Fibroblast of lung (primary cell): ENCODE data around the gene TACC2. TPM values are rescaled to one million over a fixed set of nuclear protein-coding genes. Genes with fewer than 3 reads are reported as not detected.

Experiments
- DNase-seq, 2 donors: peaks; one replicate each; pipeline versions ENCODE4 v3.0.0 to v3.0.0-alpha.2; 2010; ENCODE audit warnings: low read depth in 2 of 2
- H2AFZ ChIP-seq: 2 replicates; pipeline ENCODE4 v1.5.1; 2012; ENCODE audit warnings: low read length, control low read depth, inconsistent platforms
- H3K27ac ChIP-seq: 2 replicates; pipeline ENCODE4 v1.5.1; 2011; ENCODE audit warnings: low read length, control low read depth; ENCODE audit not compliant: insufficient read depth
- H3K27me3 ChIP-seq: 2 replicates; pipeline ENCODE4 v1.5.1; 2011; ENCODE audit warnings: mild to moderate bottlenecking, low read length; ENCODE audit not compliant: control insufficient read depth, insufficient read depth
- H3K36me3 ChIP-seq: 2 replicates; pipeline ENCODE4 v1.5.1; 2011; ENCODE audit warnings: low read length; ENCODE audit not compliant: control insufficient read depth, insufficient read depth
- H3K4me1 ChIP-seq: 2 replicates; pipeline ENCODE4 v1.5.1; 2011; ENCODE audit warnings: low read length; ENCODE audit not compliant: control insufficient read depth, insufficient read depth; ENCODE audit errors: extremely low read depth
- H3K4me2 ChIP-seq: 2 replicates; pipeline ENCODE4 v1.5.1; 2011; ENCODE audit warnings: low read length, control low read depth; ENCODE audit not compliant: insufficient read depth; ENCODE audit errors: extremely low read depth
- H3K4me3 ChIP-seq, 4 experiments: fragments of 200-600 bp in 1 of 4; sonication (generic) in 1 of 4; replicated peaks in 1 of 4; 2 replicates each; pipeline ENCODE4 v1.5.1; 2011 to 2016; ENCODE audit warnings: low read length in 4 of 4, low read depth in 3 of 4, mild to moderate bottlenecking in 3 of 4, control low read depth in 2 of 4, inconsistent platforms in 1 of 4, mixed read lengths in 1 of 4; ENCODE audit not compliant: insufficient read depth in 1 of 4; ENCODE audit errors: control extremely low read depth in 1 of 4
- H3K79me2 ChIP-seq: 2 replicates; pipeline ENCODE4 v1.5.1; 2012; ENCODE audit warnings: mild to moderate bottlenecking, low read length, inconsistent platforms; ENCODE audit not compliant: control insufficient read depth, insufficient read depth
- H3K9ac ChIP-seq: 2 replicates; pipeline ENCODE4 v1.5.1; 2011; ENCODE audit warnings: mild to moderate bottlenecking, low read length, control low read depth; ENCODE audit not compliant: insufficient read depth
- H3K9me3 ChIP-seq: 2 replicates; pipeline ENCODE4 v1.5.1; 2012; ENCODE audit warnings: low read depth, low read length; ENCODE audit not compliant: control insufficient read depth, insufficient read depth
- H4K20me1 ChIP-seq: 2 replicates; pipeline ENCODE4 v1.5.1; 2011; ENCODE audit warnings: low read length; ENCODE audit not compliant: control insufficient read depth, insufficient read depth; ENCODE audit errors: extremely low read depth
- EZH2 ChIP-seq: IDR thresholded peaks from 2 replicates; pipeline ENCODE4 v1.5.1; 2012; ENCODE audit warnings: low read length, control low read depth, mild to moderate bottlenecking; ENCODE audit errors: missing control alignments
- polyA plus RNA-seq, 2 donors: library from polyadenylated mRNA; depleted of rRNA in 1 of 2; stranded (reverse) in 1 of 2; unstranded in 1 of 2; fragments of >200 nt; gene quantifications; 2 replicates each; pipeline ENCODE4 v1.2.1, GENCODE V29; 2011 to 2012; ENCODE audit warnings: missing spikeins in 1 of 2
- total RNA-seq: library from RNA; depleted of rRNA; stranded (reverse); fragments of >200 nt; gene quantifications from 2 replicates; pipeline ENCODE4 v1.2.1, GENCODE V29; 2014
- TF ChIP-seq, protein P1 (sequence below), 2 donors: IDR thresholded peaks in 1 of 2; conservative IDR thresholded peaks in 1 of 2; 1 replicate in 1 of 2; 2 replicates in 1 of 2; pipeline ENCODE4 v1.5.1; 2011 to 2012; ENCODE audit warnings: low read length in 2 of 2, control low read depth in 1 of 2, inconsistent platforms in 1 of 2, low read depth in 1 of 2, mild to moderate bottlenecking in 1 of 2

The TACC2 gene
- total and polyA plus RNA-seq, 2 donors (not counting 1 experiment from before 2014, with no cell fraction given), result 7.6 to 13.0 TPM

DNA sequence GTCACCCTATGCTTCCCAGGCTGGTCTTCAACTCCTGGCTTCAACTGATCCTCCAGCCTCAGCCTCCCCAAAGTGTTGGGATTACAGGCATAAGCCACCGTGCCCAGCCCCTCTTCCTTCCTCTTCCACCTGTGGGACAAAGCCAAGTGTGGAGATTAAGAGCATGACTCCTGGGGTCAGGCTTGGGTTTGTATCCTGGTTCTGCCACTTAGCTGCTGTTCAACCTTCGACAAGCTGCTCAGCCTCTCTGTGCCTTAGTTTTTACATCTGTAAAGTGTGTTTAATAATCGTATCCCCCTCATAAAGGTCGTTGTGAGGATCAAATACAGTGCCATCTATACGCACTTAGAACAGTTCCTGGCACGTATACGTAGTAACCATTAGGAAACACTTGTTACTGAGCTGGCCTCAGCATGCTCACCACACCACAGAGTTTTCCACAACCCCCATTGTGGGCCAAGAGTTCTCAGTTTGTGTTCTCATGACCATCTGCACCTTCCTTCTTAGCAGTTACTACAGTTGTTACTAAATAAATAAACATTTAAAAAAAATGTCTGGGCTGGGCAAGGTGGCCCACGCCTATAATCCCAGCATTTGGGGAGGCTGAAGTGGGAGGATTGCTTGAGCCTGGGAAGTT lies 141.6 kb downstream of the TACC2 start:
- no peak overlapping the region for H3K4me2 ChIP-seq
- H3K9ac ChIP-seq, result no peak overlapping the region
- H3K9me3 ChIP-seq, result no peaks in the 10 kb centered on the region

DNA sequence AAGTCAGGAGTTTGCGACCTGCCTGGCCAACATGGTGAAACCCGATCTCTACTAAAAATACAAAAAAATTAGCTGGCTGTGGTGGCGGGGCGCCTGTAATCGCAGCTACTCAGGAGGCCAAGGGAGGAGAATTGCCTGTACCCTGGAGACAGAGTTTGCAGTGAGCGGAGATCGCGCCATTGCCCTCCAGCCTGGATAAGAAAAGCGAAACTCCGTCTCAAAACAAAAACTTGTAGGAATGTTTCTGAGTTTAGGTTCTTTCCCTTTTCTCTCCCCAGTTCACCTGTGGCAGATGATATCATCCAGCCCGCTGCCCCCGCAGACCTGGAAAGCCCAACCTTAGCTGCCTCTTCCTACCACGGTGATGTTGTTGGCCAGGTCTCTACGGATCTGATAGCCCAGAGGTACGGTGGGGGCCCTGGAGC lies 143.4 kb downstream of the TACC2 start:
- H3K4me1 ChIP-seq, result peaks cover 7% of the 10 kb centered on the region
- H3K79me2 ChIP-seq, result peaks cover 5% of the 10 kb centered on the region
- H3K4me3 ChIP-seq, result no peak overlapping the region
- no peaks in the 10 kb centered on the region for H3K36me3 ChIP-seq
- H4K20me1 ChIP-seq, result no peaks in the 10 kb centered on the region
- no peak for TF ChIP-seq EZH2
- TF ChIP-seq, protein P1, sequence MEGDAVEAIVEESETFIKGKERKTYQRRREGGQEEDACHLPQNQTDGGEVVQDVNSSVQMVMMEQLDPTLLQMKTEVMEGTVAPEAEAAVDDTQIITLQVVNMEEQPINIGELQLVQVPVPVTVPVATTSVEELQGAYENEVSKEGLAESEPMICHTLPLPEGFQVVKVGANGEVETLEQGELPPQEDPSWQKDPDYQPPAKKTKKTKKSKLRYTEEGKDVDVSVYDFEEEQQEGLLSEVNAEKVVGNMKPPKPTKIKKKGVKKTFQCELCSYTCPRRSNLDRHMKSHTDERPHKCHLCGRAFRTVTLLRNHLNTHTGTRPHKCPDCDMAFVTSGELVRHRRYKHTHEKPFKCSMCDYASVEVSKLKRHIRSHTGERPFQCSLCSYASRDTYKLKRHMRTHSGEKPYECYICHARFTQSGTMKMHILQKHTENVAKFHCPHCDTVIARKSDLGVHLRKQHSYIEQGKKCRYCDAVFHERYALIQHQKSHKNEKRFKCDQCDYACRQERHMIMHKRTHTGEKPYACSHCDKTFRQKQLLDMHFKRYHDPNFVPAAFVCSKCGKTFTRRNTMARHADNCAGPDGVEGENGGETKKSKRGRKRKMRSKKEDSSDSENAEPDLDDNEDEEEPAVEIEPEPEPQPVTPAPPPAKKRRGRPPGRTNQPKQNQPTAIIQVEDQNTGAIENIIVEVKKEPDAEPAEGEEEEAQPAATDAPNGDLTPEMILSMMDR (conservative IDR thresholded peaks at IDR 0.05 in 1 of 2, IDR thresholded peaks at IDR 0.05 in 1 of 2; ENCODE audit: low read depth in 1 of 2, low read length in 2 of 2), result no peak
- DNase-seq, result no peak
- no peak overlapping the region for H3K4me2 ChIP-seq
- no peak overlapping the region for H3K27ac ChIP-seq
- no peaks in the 10 kb centered on the region for H3K27me3 ChIP-seq
- no peak overlapping the region for H2AFZ ChIP-seq
- H3K9me3 ChIP-seq, result no peaks in the 10 kb centered on the region
- H3K9ac ChIP-seq, result no peak overlapping the region

More for the DNA sequence above, 141.6 kb downstream of the TACC2 start:
- peak in 1 of 2 donors; percentile 40 for DNase-seq
- Histone ChIP-seq H3K27me3 (no peaks in the 10 kb centered on the region), H3K4me3 (no peak overlapping the region), H3K79me2 (peaks cover 5% of the 10 kb centered on the region), H3K36me3 (no peaks in the 10 kb centered on the region), H3K4me1 (peaks cover 10% of the 10 kb centered on the region), H4K20me1 (no peaks in the 10 kb centered on the region), H3K27ac (no peak overlapping the region), H2AFZ (no peak overlapping the region)
- TF ChIP-seq, protein P1 (conservative IDR thresholded peaks at IDR 0.05 in 1 of 2, IDR thresholded peaks at IDR 0.05 in 1 of 2; ENCODE audit: low read depth in 1 of 2, low read length in 2 of 2), result no peak
- TF ChIP-seq EZH2, result no peak

DNA sequence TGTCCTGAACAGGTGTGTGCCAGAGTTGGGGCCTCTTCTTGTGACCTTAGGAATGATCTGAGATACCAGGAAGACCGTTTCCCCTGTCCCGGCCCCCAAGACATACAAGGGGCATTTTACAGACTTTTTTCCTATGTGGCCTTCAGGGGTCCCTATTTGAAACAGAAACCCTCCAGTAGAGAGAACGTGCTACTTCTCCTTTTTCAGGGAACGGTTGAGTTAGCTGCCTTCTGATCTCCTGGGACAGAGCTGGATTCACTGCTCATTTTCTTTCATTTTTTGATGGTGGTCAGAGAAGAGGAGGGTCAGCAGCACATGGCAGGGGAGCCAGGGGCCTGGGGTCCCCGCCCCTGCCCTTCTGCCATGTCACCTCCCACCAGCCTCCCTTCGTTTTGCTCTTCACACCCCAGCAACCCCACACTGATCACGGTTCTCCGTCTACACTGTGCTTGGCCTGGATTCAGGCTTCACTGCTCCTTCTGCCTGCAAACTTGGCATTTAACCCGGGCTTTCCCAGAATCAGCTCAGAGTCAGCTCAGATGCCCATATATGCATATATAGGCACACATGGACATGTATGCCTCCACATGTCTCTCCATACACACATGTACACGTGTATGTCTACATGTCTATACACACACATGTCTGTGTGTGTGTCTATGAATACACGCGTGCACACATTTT lies 144.1 kb downstream of the TACC2 start:
- Histone ChIP-seq H3K4me1 (peaks cover 4% of the 10 kb centered on the region), H3K79me2 (peaks cover 5% of the 10 kb centered on the region), H3K9ac (no peak overlapping the region), H3K27me3 (no peaks in the 10 kb centered on the region), H3K9me3 (no peaks in the 10 kb centered on the region), H3K4me3 (no peak overlapping the region), H3K36me3 (no peaks in the 10 kb centered on the region), H4K20me1 (no peaks in the 10 kb centered on the region), H2AFZ (no peak overlapping the region), H3K4me2 (no peak overlapping the region), H3K27ac (no peak overlapping the region)
- peak in 1 of 2 donors; percentile 31 for DNase-seq
- TF ChIP-seq EZH2, result no peak
- TF ChIP-seq, protein P1 (conservative IDR thresholded peaks at IDR 0.05 in 1 of 2, IDR thresholded peaks at IDR 0.05 in 1 of 2; ENCODE audit: low read depth in 1 of 2, low read length in 2 of 2), result peak in 1 of 2 donors; percentile 16
